ENCODE measurements around the gene THSD4.

The THSD4 gene

DNA sequence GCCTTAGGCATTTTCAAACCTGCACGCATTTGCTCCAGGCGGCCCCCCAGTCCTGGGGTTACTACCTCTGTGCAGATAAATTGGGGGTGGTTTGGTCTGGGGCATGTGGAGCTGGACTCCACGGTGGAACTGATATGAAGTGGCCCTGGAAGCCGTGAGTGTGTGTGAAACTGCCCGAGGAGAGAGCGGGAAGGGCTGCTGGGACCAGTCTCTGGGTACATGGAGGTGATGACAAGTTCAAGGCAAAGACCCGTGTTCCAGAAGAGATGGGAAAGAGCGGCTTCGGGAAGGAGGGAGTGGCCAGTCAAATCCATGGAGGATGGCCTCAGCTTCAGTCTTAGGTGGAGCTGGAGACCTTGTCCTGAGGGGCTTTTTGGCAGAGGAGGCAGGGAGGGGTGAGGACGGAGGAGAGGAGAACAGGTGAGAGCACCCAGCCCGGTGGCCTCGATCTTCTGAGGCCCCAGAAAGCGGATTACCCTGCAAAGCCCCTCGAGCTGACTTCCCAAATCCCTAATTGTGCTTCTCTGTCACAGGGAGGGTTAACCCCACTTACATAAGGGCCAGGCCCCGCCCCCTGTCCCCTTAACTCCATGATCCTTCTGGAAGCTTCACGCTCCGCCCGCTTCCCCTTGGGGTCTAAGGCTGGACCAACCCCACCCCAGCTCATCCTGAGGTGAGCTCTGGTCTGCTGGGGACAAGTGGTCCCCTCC lies 693.2 kb downstream of the THSD4 start:
- no peak for DNase-seq (ENCODE audit: low read depth in 2 of 2)

- DNase-seq (ENCODE audit: low read depth in 2 of 2), result no peak
Measured at GRCh38 chr15:71809346-71809745, 694.1 kb downstream of the THSD4 start.

DNA sequence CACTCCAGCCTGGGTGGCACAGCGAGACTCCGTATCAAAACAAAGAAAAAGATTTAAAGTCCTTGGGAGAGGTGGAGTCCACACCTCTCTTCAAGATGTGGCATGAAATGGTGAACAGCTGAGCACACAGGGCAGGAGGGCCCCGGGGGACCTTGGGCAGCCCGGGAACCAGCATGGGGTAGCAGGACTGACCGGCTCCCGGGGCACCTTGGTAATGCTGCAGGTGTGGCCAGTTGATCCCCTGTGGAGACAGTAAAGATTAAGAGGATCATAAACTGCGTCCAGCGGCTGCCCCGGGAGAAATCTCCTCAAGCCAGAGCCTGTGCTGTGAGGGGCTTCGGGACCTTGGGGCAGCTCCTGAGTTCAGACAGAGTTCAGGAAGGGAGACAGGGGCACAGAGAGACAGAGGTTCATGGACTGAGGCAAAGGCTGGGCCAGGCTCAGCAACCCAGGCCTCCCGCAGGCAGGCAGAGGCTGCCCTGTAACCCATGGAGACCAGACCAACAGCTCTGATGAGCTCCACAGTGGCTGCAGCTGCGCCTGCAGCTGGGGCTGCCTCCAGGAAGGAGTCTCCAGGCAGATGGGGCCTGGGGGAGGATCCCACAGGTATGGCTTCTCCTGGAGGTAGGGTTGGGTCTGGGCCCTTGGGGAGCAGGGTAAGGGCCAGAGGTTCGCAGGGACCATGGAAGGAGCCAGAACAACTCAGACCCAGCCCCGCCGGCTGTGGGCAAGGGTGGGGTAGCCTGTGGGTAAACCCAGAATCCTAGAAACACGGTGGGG lies 695.2 kb downstream of the THSD4 start, which contains the start of gene NR2E3:
NR2E3 (plus strand) TSS at position 299 of the 780 bp plus-strand sequence; CDS start at position 489, 190 bp downstream.
- no peak for DNase-seq (ENCODE audit: low read depth in 2 of 2)

- DNase-seq (ENCODE audit: low read depth in 2 of 2), result no peak
Measured at GRCh38 chr15:71811036-71811736, 695.9 kb downstream of the THSD4 start.

DNA sequence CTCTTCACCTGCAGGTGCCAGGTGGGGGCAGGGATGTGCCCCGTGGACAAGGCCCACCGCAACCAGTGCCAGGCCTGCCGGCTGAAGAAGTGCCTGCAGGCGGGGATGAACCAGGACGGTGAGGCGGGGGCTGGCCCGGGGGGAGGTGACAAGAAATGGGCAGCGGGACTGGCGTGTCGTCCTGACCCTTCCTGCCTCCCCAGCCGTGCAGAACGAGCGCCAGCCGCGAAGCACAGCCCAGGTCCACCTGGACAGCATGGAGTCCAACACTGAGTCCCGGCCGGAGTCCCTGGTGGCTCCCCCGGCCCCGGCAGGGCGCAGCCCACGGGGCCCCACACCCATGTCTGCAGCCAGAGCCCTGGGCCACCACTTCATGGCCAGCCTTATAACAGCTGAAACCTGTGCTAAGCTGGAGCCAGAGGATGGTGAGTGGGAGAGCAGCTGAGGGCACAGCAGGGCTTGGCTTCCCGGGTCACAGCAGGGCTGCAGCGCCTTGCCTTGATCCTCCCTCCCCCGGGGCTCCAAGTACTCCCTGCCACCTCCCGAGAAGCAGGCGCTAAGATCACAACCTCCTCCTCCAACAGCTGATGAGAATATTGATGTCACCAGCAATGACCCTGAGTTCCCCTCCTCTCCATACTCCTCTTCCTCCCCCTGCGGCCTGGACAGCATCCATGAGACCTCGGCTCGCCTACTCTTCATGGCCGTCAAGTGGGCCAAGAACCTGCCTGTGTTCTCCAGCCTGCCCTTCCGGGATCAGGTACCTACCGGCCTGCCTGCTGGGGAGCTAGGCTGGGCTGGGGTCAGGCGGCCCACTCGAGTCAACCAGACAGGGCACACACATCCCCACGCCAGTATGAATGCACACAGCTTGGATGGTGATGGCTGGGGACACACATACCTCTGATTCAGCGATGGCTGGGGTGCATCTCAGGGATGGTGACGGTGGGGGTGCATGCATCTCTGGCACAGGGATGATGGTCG lies 696.8 kb downstream of the THSD4 start:
- no peak for DNase-seq (ENCODE audit: low read depth in 2 of 2)

DNA sequence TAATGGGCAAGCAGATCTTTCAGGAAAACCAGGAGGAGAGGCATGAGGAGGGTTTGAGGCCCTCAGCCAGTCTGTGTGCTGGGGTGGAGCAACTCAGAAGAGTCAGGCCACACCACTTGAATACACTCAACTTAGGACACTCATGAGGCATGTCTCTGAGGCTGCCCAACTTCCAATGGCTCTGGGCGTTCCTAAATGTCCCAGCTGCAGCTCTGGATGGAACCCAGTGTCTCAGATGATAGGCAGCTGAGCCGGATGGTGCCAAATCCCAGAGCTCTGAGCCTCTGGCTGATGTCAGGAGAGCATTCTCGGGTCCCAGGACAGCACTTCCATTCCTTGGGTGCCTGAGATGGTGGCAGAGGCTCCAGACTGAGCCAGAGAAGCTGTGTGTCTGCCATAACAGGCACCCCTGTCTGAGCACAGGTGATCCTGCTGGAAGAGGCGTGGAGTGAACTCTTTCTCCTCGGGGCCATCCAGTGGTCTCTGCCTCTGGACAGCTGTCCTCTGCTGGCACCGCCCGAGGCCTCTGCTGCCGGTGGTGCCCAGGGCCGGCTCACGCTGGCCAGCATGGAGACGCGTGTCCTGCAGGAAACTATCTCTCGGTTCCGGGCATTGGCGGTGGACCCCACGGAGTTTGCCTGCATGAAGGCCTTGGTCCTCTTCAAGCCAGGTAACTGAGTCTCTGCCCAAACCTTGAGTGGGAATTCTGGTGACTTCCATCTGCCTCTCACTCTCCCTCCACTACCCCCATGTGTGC lies 697.9 kb downstream of the THSD4 start:
- DNase-seq (ENCODE audit: low read depth in 2 of 2), result no peak

DNA sequence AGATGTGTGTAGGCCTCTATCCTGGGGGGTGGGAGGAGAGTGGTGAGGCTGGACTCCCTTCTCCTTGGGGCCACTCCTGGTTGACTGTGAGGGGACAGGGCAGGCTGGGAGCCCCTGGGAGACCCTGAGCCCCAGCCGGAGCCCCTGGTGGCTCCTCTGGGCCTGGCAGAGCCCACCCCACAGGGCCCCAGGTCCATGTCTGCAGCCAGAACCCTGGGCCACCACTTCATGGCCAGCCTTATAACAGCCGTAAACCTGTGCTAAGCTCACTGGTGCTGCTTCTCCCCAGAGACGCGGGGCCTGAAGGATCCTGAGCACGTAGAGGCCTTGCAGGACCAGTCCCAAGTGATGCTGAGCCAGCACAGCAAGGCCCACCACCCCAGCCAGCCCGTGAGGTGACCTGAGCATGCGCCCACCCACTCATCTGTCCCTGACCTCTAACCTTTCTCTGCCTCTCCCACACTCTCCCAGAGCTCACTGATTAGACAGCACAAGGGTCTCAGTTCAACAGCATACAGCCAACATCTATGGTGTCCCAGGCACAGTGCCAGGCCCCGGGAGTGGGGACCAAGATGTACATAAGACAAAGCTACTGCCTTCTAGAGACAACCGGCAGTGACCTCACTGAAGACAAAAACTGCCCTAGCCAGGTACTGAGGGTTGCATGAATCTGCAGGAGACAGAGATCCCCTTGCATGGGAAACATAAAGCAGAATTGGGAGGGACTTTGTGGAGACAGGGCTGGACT lies 698.6 kb downstream of the THSD4 start:
- no peak for DNase-seq (ENCODE audit: low read depth in 2 of 2)

DNA sequence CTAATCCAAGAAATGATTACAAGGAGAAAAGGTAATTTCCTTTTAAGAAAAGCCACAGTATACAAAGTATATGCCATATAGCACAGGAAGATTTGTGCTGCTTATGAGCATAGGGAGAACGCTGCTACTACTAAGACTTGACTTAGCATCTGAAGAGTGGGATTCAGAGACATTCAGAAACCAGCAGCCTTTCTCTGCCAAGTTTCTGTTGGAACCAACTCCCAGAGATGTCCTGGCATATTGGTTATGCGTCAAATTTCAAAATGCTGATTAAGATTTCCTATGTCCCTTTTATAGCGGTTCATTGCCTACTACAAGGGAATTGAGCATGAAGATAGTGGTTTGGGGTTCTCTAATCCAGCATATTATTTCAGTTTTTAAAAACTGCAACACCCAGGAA lies 700.0 kb downstream of the THSD4 start:
- no peak for DNase-seq (ENCODE audit: low read depth in 2 of 2)

DNA sequence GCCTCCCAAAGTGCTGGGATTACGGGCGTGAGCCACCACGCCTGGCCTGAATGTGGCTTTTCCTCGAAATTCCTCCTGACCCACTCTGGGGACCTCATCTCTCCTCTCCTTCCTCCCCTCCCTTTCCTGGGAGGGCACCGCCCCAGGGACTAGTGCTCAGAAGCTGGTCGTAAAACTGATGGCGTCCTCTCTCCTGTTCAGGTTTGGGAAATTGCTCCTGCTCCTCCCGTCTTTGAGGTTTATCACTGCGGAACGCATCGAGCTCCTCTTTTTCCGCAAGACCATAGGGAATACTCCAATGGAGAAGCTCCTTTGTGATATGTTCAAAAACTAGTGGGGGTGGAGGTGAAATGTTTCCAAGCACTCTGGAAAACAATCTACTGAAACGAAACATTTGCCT lies 702.1 kb downstream of the THSD4 start:
- DNase-seq (ENCODE audit: low read depth in 2 of 2), result no peak

DNA sequence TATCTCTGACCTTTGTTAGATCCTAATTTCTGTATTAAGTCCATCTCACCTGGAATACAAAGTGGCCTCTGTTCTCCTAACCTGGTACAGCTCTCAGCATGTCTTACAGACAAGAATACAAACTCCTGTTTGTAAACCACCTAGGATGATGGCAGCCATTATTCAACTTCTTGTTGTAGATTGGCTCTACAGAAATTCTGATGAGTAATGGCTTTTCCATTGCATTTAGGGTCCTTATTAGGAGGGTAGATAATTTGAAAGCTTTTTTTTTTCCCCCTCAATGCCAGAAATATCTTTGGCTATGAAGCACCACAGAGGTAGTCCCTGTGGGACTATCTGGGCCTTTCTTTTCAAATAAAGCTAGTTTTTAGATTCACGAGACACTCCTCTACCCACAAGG lies 704.9 kb downstream of the THSD4 start:
- DNase-seq (ENCODE audit: low read depth in 2 of 2), result no peak

- DNase-seq (ENCODE audit: low read depth in 2 of 2), result no peak
Measured at GRCh38 chr15:71821547-71822129, 706.4 kb downstream of the THSD4 start.

DNA sequence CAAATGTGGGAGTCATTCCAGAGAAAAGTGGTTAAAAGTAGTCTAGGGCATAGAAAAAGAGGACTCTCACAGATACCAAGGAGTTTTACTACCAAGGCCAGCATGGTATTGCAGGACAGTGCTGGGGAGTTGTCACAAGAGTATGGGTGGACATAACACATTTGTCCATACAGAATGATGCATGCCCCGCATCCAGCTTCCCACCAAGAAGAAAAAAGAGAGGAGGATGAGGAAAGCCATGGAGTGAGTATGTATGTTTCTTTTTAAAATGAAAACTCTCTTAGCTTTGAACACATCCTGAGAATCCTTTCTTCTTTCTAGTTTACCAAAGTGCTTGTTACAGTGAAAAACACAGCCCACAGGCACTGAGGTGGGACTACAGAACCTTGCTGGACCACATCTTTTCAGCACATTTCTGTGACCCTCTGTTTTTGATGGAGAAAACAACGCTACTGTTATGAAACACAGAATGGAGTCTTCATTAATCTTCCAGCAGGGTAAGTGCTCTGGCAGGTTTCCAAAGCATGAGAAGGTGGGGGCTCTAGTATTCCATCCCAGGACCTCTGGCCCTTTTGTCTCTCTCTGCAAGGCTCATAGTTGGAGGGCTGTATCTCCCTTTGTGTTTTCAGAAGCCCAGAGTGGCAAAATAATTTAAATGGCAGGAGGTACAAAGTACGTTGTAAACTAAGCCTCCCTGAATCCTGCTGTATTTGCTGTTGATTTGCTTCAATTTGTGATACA lies 707.8 kb downstream of the THSD4 start:
- DNase-seq (ENCODE audit: low read depth in 2 of 2), result no peak

GRCh38 chr15:71823801-71824200 lies 708.5 kb downstream of the THSD4 start:
- DNase-seq (ENCODE audit: low read depth in 2 of 2), result no peak

DNA sequence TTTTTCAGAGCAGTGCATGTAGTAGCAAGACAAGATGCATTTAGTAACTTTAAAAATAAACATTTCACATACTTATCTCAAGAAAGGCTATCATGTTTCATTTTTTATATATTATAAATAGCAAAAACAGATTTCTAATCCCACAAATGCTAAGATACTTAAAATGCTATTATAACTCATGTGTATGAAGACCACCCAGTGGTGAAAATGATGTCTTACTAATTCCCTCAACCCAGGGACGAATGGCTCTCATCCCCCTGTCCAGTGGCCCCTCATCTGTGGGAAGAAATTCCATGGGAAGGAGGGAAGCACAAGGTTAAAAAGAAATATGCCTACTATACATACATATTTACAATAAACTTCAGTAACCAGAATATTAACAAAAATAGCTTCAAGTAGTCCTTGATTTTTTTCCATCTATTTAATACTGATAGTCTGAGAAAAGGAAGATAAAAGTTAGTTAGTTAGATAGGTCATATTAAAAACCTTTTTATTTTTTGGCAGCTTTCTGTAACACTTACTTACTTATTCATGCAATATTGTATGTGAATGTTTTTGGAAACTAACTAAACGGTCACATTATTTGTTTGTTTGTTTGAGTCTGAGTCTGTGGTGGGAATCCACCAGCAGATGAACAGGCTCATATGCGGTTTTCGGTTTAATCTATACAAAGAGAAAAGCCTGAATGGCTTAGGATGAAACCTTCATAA lies 709.9 kb downstream of the THSD4 start:
- DNase-seq (ENCODE audit: low read depth in 2 of 2), result no peak

- no peak for DNase-seq (ENCODE audit: low read depth in 2 of 2)
Measured at GRCh38 chr15:71826196-71826595, 710.9 kb downstream of the THSD4 start.

DNA sequence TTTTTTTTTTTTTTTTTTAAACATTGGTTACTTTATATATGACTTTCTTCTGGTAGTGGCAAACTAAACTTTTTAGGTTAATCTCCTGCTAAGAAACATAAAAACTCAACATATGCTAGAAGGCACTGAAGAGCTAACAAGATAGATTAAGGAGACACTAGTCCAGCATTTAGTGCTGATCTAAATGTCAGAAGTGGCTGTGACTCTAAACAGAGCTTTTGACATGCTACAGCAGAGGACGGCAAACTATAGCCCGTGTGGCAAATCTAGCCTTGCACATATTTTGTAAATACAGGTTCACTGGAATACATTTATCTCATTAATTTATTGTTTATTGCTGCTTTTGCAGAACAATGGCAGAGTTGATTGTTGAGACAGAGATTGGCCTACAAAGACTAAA lies 715.7 kb downstream of the THSD4 start:
- no peak for DNase-seq (ENCODE audit: low read depth in 2 of 2)

Data from stimulated activated CD4-positive, alpha-beta T cell treated with anti-CD3 and anti-CD28 coated beads, Interleukin-1b, Interleukin-23, amount 100 ng/mL, for 1 hour (primary cell).